Measurements from ENCODE around the gene STAT3.
A peak's percentile ranks its signal among the peaks of the same experiment; 100 is the strongest.
"Not testable (repeated sequence)": the region's sequence is repeated elsewhere in the genome, so short reads cannot be mapped to it uniquely, and the experiment has no call there.

The STAT3 gene

GRCh38 chr17:42380935-42381334 lies 7.3 kb downstream of the STAT3 start:
- DNase-seq (ENCODE audit: low read depth) = no peak

GRCh38 chr17:42378959-42379594 lies 9.2 kb downstream of the STAT3 start:
- DNase-seq (ENCODE audit: low read depth) = no peak

DNA sequence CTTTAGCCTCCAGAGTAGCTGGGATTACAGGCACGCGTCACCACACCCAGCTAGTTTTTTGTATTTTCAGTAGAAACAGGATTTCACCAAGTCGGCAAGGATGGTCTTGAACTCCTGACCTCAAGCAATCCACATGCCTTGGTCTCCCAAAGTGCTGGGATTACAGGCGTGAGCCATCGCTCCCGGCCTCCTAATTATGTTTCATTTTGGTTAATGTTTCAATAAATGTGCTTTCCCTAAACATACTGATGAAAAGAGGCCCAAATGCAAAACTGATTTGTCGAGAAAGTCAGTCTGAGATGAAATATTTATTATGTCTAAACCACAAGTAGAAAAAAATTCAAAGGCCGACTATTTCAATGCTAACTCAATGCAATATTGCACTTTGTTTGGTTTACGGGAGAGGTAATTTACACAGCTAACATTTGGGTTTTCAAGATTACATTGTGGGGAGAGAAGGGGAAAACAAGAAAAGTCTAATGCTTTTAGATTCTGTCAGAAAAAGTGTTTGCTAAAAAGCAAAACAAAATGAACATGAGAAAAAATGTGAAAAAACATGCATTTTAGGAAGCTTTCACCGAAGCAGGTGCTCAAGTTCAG lies 9.8 kb downstream of the STAT3 start:
- no peak for DNase-seq (ENCODE audit: low read depth)

DNA sequence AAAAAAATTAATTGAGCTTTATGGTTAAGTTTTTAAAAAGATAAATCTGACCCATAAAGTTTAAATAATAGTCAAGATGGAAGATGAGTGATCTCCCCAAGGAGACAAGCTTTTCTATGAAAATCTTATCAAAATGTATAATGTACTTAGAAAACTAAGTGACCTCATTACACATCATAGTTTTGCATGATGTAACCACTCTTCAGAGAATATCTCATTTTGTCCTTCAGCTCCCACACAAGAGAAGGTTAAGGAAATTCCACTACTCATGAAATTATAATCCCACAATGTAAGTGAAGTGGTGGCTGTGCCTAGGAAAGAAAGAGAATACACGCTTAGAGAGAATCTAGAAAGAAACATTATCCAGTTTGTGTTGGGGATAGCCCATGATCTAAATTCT lies 14.3 kb downstream of the STAT3 start:
- no peak for DNase-seq (ENCODE audit: low read depth)

DNA sequence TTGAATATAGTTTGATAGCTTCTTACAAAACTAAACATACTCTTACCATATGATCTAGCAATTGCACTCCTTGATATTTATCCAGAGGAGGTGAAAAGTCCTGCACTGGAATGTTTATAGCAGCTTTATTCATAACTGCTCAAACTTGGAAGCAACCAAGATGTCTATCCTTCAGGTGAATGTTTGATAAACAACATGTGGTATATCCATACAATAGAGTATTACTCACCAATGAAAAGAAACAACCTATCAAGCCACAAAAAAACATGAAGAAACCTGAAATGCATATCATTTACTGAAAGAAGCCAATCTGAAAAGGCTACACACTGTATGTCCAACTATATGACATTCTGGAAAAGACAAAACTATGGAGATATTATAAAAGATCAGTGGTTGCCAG lies 16.1 kb downstream of the STAT3 start:
- DNase-seq (ENCODE audit: low read depth) = no peak

DNA sequence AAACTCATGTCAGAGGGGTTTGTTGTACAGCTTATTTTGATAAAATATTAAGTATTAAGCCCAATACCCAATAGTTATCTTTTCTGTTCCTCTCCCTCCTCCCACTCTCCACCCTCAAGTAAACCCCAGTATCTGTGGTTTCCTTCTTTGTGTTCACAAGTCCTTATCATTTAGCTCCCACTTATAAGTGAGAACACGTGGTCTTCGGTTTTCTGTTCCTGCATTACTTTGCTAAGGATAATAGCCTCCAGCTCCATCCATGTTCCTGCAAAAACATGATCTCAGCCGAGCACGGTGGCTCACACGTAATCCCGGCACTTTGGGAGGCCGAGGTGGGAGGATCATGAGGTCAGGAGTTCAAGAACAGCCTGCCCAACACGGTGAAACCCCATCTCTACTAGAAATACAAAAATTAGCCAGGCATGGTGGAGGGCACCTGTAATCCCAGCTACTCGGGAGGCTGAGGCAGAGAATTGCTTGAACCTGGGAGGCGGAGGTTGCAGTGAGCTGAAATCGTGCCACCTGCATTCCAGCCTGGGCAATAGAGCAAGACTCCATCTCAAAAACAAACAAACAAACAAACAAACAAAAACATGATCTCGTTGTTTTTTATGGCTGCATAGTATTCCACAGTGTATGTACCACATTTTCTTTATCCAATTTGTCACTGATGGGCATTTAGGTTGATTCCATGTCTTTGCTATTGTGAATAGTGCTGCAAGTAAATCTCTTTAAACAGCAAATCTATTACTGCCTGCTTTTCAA lies 19.3 kb downstream of the STAT3 start:
- DNase-seq (ENCODE audit: low read depth) = not testable (repeated sequence)

- DNase-seq (ENCODE audit: low read depth) = not testable (repeated sequence)
Observed at GRCh38 chr17:42368310-42368709, 19.9 kb downstream of the STAT3 start.

DNA sequence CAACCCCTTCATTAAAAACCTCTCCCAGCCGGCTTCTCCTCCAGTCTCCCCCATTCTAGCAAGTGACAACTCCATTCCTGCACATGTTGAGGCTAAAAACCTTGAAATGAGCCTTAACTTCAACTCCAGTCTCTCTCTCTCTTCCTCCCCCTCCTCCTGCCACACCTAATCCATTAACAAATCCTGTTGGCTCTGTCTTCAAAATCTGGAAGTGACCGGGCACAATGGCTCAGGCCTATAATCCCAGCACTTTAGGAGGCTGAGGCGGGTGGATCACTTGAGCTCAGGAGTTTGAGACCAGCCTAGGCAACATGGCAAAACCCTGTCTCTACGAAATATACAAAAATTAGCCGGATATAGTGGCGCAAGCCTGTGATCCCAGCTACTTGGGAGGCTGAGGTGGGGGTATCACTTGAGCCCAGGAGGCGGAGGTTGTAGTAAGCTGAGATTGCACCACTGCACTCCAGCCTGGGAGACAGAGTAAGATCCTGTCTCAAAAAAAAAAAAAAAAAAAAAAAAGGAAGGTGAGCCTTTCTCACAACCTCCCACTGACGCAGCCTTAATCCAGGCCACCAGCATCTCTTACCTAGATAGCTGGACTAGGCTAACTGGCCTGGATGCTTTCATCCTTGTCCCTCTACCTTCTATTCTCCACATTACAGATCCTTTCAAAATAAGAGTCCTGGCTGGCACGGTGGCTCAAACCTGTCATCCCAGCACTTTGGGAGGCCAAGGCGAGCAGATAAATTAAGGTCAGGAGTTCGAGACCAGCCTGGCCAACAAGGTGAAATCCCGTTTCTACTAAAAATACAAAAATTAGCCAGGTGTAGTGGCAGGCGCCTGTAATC lies 21.8 kb downstream of the STAT3 start:
- not testable (repeated sequence) for DNase-seq (ENCODE audit: low read depth)

DNA sequence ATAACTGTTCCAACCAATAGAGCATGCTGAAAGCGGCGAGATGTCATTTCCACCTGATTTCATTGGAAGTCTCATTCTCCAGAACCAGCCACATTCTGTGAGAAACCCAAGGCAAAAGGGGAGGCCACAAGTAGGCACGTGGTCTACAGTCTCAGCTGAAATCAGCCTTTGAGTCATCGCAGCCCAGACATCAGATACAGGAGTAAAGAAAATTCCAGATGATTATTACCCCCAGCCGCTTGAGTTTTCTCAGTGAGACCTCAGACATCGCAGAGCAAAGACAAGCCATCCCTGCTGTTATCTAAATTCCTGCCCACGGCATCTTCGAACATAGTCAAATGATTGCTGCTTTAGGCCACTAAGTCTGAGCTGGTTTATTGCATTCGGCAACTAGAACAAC lies 23.1 kb downstream of the STAT3 start:
- no peak for DNase-seq (ENCODE audit: low read depth)

- DNase-seq (ENCODE audit: low read depth) = no peak
Observed at GRCh38 chr17:42363767-42364585, 24.3 kb downstream of the STAT3 start.

DNA sequence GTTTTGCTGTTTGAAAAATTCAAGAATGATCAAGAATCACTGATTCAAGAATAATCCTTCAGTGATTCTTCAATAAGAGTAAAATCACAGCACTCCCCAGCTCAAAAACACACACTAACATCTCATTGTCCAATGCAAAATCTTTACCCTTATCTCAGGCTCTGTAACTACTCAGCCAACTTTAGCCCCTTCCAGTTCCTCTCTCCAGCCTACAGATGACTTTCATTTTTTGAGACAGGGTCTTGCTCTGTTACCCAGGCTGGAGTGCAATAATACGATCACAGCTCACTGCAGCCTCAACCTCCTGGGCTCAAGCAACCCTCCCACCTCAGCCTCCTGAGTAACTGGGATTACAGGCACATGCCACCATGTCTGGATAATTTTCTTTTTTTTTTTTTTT lies 25.0 kb downstream of the STAT3 start:
- no peak for DNase-seq (ENCODE audit: low read depth)

- DNase-seq (ENCODE audit: low read depth) = no peak
Observed at GRCh38 chr17:42362245-42362961, 25.8 kb downstream of the STAT3 start.

DNA sequence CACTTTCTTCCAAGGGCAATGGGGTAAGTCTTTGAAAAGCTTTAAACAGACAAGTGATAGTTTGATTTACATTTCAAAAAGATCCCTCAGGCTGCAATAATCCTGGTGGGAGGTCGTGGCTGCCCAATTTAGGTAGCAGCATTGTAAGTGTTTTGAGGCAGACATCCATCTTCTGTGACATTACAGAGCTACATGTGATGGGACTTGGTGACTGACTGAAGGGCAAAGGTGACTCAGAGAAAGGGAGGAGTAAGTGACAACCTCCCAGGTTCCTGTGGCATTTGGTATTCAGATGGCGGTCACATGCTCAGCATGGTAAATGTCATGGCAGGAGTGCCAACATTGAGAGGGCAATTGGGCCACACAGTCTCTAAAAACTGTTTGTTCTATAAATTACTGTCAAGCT lies 26.5 kb downstream of the STAT3 start:
- peak; percentile 37 for DNase-seq (ENCODE audit: low read depth)

DNA sequence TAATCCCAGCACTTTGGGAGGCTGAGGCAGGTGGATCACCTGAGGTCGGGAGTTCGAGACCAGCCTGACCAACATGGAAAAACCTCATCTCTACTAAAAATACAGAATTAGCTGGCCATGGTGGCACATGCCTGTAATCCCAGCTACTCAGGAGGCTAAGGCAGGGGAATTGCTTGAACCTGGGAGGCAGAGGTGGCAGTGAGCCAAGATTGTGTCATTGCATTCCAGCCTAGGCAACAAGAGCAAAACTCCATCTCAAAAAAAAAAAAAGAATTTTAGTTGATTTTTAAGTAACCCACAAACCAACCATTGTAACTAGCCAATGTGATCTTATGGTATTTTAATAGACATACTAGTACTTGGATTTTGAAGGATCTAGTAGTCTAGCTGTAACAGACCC lies 27.9 kb downstream of the STAT3 start:
- not testable (repeated sequence) for DNase-seq (ENCODE audit: low read depth)

DNA sequence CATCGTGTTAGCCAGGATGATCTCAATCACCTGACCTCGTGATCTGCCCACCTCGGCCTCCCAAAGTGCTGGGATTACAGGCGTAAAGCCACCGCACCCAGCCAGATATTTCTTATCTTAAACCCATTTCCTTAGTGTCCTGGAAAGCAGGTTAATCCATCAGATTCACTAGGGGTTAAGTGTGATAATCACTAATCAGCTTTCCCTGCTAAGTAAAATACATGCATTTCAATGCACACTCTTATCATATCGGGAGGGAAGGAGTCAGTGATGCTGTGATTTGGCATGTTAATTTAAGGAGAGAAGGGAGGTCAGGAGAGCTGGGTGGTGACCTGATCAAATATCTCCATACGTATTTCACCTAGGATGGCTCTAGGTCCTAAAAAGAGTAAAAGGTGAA lies 29.1 kb downstream of the STAT3 start:
- DNase-seq (ENCODE audit: low read depth) = no peak

DNA sequence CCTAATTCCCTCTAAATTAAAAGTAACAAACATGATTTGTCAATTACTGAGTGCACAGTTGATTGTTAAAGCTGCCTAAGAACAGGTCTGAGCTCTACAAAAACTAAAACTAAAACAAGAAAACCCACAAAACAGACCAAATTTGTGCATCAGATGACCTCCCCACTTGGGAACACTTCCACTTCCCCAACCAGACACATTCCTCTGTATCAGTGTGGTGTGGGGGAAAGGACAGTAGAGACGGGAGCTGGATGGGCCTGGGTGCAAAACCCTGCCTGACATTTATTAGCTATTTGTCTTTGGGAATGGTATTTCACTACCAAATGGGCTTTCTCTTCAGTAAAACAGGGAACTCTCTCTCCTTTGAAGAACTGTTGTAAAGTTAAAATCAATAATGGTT lies 29.8 kb downstream of the STAT3 start:
- no peak for DNase-seq (ENCODE audit: low read depth)

GRCh38 chr17:42354956-42355843 lies 33.0 kb downstream of the STAT3 start:
- no peak for DNase-seq (ENCODE audit: low read depth)

GRCh38 chr17:42348104-42348503 lies 40.1 kb downstream of the STAT3 start:
- no peak for DNase-seq (ENCODE audit: low read depth)

DNA sequence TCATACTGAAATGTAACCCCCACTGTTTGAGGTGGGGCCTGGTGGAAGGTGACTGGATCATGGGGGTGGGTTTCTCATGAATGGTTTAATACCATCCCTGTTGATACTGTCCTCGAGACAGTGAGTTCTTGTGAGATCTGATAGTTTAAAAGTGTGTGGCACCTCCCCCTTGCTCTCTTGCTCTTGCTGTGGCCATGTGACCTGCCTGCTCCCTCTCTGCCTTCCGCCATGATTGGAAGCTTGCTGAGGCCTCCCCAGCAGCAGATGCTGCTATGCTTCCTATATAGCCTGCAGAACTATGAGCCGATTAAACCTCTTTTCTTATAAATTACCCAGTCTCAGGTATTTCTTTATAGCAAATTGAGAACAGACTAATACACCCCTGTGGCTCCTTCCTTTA lies 40.6 kb downstream of the STAT3 start:
- no peak for DNase-seq (ENCODE audit: low read depth)

GRCh38 chr17:42347198-42347597 lies 41.0 kb downstream of the STAT3 start:
- DNase-seq (ENCODE audit: low read depth) = no peak
